22Rv1 (cell line): ENCODE results near the gene IKZF3.

ENCODE experiments used
- ZFX ChIP-seq: fragments of 450-650 bp; IDR thresholded peaks from 2 replicates; pipeline ENCODE4 v1.6.1; 2017; ENCODE audit warnings: antibody characterized with exemption, borderline replicate concordance
- TF ChIP-seq, protein P1 (sequence below): fragments of 450-650 bp; IDR thresholded peaks from 2 replicates; pipeline ENCODE4 v1.5.1; 2017; ENCODE audit warnings: mild to moderate bottlenecking

DNA sequence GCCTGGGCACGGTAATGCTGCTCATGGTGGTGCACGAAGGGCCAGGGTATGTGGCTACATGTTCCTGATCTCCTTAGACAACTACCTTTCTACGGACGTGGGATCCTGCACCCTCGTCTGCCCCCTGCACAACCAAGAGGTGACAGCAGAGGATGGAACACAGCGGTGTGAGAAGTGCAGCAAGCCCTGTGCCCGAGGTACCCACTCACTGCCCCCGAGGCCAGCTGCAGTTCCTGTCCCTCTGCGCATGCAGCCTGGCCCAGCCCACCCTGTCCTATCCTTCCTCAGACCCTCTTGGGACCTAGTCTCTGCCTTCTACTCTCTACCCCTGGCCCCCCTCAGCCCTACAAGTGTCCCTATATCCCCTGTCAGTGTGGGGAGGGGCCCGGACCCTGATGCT is 152.3 kb downstream of the IKZF3 start:
- TF ChIP-seq, protein P1, sequence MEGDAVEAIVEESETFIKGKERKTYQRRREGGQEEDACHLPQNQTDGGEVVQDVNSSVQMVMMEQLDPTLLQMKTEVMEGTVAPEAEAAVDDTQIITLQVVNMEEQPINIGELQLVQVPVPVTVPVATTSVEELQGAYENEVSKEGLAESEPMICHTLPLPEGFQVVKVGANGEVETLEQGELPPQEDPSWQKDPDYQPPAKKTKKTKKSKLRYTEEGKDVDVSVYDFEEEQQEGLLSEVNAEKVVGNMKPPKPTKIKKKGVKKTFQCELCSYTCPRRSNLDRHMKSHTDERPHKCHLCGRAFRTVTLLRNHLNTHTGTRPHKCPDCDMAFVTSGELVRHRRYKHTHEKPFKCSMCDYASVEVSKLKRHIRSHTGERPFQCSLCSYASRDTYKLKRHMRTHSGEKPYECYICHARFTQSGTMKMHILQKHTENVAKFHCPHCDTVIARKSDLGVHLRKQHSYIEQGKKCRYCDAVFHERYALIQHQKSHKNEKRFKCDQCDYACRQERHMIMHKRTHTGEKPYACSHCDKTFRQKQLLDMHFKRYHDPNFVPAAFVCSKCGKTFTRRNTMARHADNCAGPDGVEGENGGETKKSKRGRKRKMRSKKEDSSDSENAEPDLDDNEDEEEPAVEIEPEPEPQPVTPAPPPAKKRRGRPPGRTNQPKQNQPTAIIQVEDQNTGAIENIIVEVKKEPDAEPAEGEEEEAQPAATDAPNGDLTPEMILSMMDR, result no peak
- TF ChIP-seq ZFX, result no peak
